Tibial nerve (tissue), 3 donors: ENCODE measurements around the gene PFN3.

Experiments used
- CTCF ChIP-seq, 5 experiments: fragments of 200-600 bp in 3 of 5; fragments of 450-650 bp in 2 of 5; sonication (generic) in 3 of 5; IDR thresholded peaks; one replicate each; pipeline ENCODE4 v1.5.1; 2016 to 2019; ENCODE audit warnings: antibody characterized with exemption in 5 of 5, mild to moderate bottlenecking in 3 of 5, moderate library complexity in 2 of 5
- POLR2A ChIP-seq, 2 donors: fragments of 450-650 bp; IDR thresholded peaks; one replicate each; pipeline ENCODE4 v1.6.1; 2017; ENCODE audit warnings: antibody characterized with exemption in 2 of 2, mild to moderate bottlenecking in 2 of 2, moderate library complexity in 2 of 2

GRCh38 chr5:177355868-177356168 is 44.6 kb downstream of the PFN3 start:
- no peak for TF ChIP-seq CTCF (IDR thresholded peaks at IDR 0.05)
- TF ChIP-seq POLR2A (IDR thresholded peaks at IDR 0.05), result no peak
